CD8-positive, alpha-beta memory T cell (primary cell): ENCODE data around the gene B3GAT3. TPM values are rescaled to one million over a fixed set of nuclear protein-coding genes. Genes with fewer than 3 reads are reported as not detected.
A peak's percentile ranks its signal among the peaks of the same experiment; 100 is the strongest.
"Not testable (repeated sequence)": the region's sequence is repeated elsewhere in the genome, so short reads cannot be mapped to it uniquely, and the experiment has no call there.

Experiments used
- CTCF ChIA-PET: fragments of 350-600 bp; sonication (Branson Sonifier 250); formaldehyde crosslinking; loops from one replicate; lab custom pipeline; 2021; ENCODE audit warnings: antibody characterized with exemption; lab: Charles Lee
- POLR2A ChIA-PET: fragments of 350-600 bp; sonication (Branson Sonifier 250); formaldehyde crosslinking; loops from one replicate; lab custom pipeline; 2021; ENCODE audit warnings: antibody characterized with exemption; lab: Charles Lee
- DNase-seq, 5 donors: peaks; one replicate each; pipeline versions ENCODE4 v3.0.0 to v3.0.0-alpha.2; 2020 to 2022; ENCODE audit warnings: mixed read lengths in 1 of 5
- H3K27ac ChIP-seq: one replicate; pipeline ENCODE4 v1.7.0; 2013; ENCODE audit warnings: low read depth, mild to moderate bottlenecking, low read length, moderate library complexity
- H3K27me3 ChIP-seq: 2 replicates; pipeline ENCODE4 v1.7.0; 2013; ENCODE audit warnings: low read length, mild to moderate bottlenecking; ENCODE audit not compliant: insufficient read depth, poor library complexity, severe bottlenecking
- H3K36me3 ChIP-seq: 2 replicates; pipeline ENCODE4 v1.7.0; 2013; ENCODE audit warnings: mild to moderate bottlenecking, low read length, moderate library complexity; ENCODE audit not compliant: insufficient read depth
- H3K4me1 ChIP-seq: 2 replicates; pipeline ENCODE4 v1.7.0; 2013; ENCODE audit warnings: mild to moderate bottlenecking, low read length, moderate library complexity; ENCODE audit not compliant: insufficient read depth
- H3K4me3 ChIP-seq: 2 replicates; pipeline ENCODE4 v1.7.0; 2013; ENCODE audit warnings: mild to moderate bottlenecking, low read length
- H3K9me3 ChIP-seq: 2 replicates; pipeline ENCODE4 v1.7.0; 2013; ENCODE audit warnings: mild to moderate bottlenecking, low read length
- H3K27ac Mint-ChIP-seq, 8 donors: one replicate each; pipeline ENCODE4 v1.8.0; 2020 to 2021; ENCODE audit warnings: mixed read lengths in 8 of 8, mild to moderate bottlenecking in 6 of 8, inconsistent platforms in 3 of 8, moderate library complexity in 3 of 8
- H3K27me3 Mint-ChIP-seq, 2 donors: one replicate each; pipeline ENCODE4 v1.8.0; 2020 to 2021; ENCODE audit warnings: mixed read lengths in 2 of 2, mild to moderate bottlenecking in 1 of 2, moderate library complexity in 1 of 2
- H3K36me3 Mint-ChIP-seq, 3 donors: one replicate each; pipeline ENCODE4 v1.8.0; 2020 to 2021; ENCODE audit warnings: mixed read lengths in 3 of 3, inconsistent platforms in 1 of 3, mild to moderate bottlenecking in 1 of 3
- H3K4me1 Mint-ChIP-seq, 3 donors: one replicate each; pipeline ENCODE4 v1.8.0; 2020 to 2021; ENCODE audit warnings: mixed read lengths in 3 of 3, inconsistent platforms in 1 of 3, mild to moderate bottlenecking in 1 of 3
- H3K4me3 Mint-ChIP-seq, 7 donors: one replicate each; pipeline ENCODE4 v1.8.0; 2020 to 2021; ENCODE audit warnings: mixed read lengths in 7 of 7, mild to moderate bottlenecking in 6 of 7, moderate library complexity in 4 of 7, inconsistent platforms in 2 of 7
- H3K9me3 Mint-ChIP-seq, 5 donors: one replicate each; pipeline ENCODE4 v1.8.0; 2020 to 2022; ENCODE audit warnings: mixed read lengths in 5 of 5, mild to moderate bottlenecking in 3 of 5, moderate library complexity in 2 of 5, inconsistent platforms in 1 of 5
- polyA plus RNA-seq: library from polyadenylated mRNA; unstranded; fragments of 300-500 nt; fragmentation: Illumina TruSeq; gene quantifications from one replicate; pipeline ENCODE4 v1.2.3, GENCODE V29; 2021
- total RNA-seq, 2 experiments: library from RNA; stranded (reverse); gene quantifications; one replicate each; pipeline ENCODE4 v1.2.3, GENCODE V29; 2021

The B3GAT3 gene
- total and polyA plus RNA-seq, 3 experiments from 2014 or later, result 48.9 to 68.2 (median 67.4) TPM

DNA sequence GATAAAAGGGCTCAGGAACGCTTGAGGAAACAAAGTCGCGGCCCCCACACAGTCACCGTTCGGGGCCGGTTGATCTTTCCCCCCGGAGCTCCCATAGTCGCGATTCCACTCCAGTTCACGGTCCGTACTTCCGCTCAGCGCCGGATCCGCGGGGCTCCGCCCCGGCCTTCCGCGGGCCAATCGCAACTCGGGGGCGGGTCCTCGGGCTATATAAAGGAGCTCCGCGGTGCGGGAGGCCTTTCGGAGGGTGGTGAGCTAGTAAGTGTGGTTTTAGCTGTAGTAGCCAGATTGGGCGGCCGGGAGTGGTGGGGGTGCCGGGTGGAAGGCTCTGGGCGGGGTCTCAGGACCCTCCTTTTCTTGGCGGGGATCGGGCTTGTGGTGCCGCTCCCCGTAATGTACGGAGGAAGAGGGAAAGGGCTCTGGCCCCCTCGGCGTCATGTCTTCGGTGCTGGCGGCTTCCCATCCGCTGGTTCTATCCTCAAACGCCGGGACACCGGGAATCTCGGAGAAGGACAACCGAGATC lies 43.4 kb upstream of the B3GAT3 start, which contains the start of the genes C11orf98 and CSKMT:
C11orf98 (minus strand) TSS at position 136 of the 524 bp plus-strand sequence; CDS start at position 95, 41 bp downstream.
CSKMT (plus strand) TSS at position 238 of the 524 bp plus-strand sequence. CDS start 568 bp downstream, outside the sequence.
- no peaks in the 10 kb centered on the region for H3K9me3 ChIP-seq
- peak within 1 kb of the TSS; percentile 96 to 100 (median 97) for H3K4me3 Mint-ChIP-seq
- H3K4me1 Mint-ChIP-seq, result peaks cover 33 to 53% (median 33%) of the 10 kb centered on the region in 3 donors
- H3K36me3 ChIP-seq, result peaks cover 18% of the 10 kb centered on the region
- CTCF ChIA-PET, result interaction anchor here (0.7 to 3.4 kb wide), 27 partner anchors 11 to 282 kb away, joined by 3 to 44 read pairs (median 4); partner anchors contain the start of genes EEF1G, EML3, GANAB and INTS5
- POLR2A ChIA-PET, result interaction anchor here (0.5 to 4.6 kb wide), 39 partner anchors 8 to 255 kb away, joined by 3 to 71 read pairs (median 6); partner anchors contain the start of genes B3GAT3, BSCL2, EEF1G and GANAB
- peaks cover 24% of the 10 kb centered on the region for H3K4me1 ChIP-seq
- peaks cover 0 to 49% (median 4%) of the 10 kb centered on the region in 3 donors for H3K36me3 Mint-ChIP-seq
- H3K9me3 Mint-ChIP-seq, result no peaks in the 10 kb centered on the region
- peak within 1 kb of the TSS; percentile 98 for H3K4me3 ChIP-seq
- peak within 1 kb of the TSS; percentile 94 to 99 (median 96) for H3K27ac Mint-ChIP-seq
- no peaks in the 10 kb centered on the region for H3K27me3 ChIP-seq
- DNase-seq, result peak; percentile 89 to 97 (median 94)
- peak within 1 kb of the TSS; percentile 89 for H3K27ac ChIP-seq
- H3K27me3 Mint-ChIP-seq, result peaks cover 0 to 4% of the 10 kb centered on the region in 2 donors

GRCh38 chr11:62664405-62665074 lies 42.8 kb upstream of the B3GAT3 start:
- Mint-ChIP-seq H3K9me3 (no peaks in the 10 kb centered on the region), H3K4me3 (peak overlapping the region; percentile 96 to 100 (median 97)), H3K27me3 (peaks cover 0 to 4% of the 10 kb centered on the region in 2 donors), H3K36me3 (peaks cover 0 to 48% (median 4%) of the 10 kb centered on the region in 3 donors), H3K27ac (peak overlapping the region; percentile 94 to 99 (median 96)), H3K4me1 (peaks cover 28 to 47% (median 30%) of the 10 kb centered on the region in 3 donors)
- Histone ChIP-seq H3K27ac (peak overlapping the region; percentile 89), H3K4me1 (peaks cover 21% of the 10 kb centered on the region), H3K27me3 (no peaks in the 10 kb centered on the region), H3K36me3 (peaks cover 18% of the 10 kb centered on the region), H3K9me3 (no peaks in the 10 kb centered on the region), H3K4me3 (peak overlapping the region; percentile 98)
- CTCF ChIA-PET, result interaction anchor here (0.7 to 3.4 kb wide), 27 partner anchors 10 to 281 kb away, joined by 3 to 44 read pairs (median 4); partner anchors contain the start of genes EEF1G, EML3, GANAB and INTS5
- peak in 3 of 5 donors; percentile 41 to 74 (median 47) for DNase-seq
- POLR2A ChIA-PET, result interaction anchor here (0.5 to 4.6 kb wide), 35 partner anchors 9 to 217 kb away, joined by 3 to 71 read pairs (median 7); partner anchors contain the start of genes B3GAT3, BSCL2, EEF1G and GANAB

GRCh38 chr11:62656796-62657429 lies 35.1 kb upstream of the B3GAT3 start:
- POLR2A ChIA-PET, result interaction anchor here (1.0 to 2.7 kb wide), 2 partner anchors 8 to 70 kb away, joined by 3 to 18 read pairs; partner anchors contain the start of genes C11orf98, CSKMT and HNRNPUL2
- H3K4me1 Mint-ChIP-seq, result peaks cover 12 to 18% (median 15%) of the 10 kb centered on the region in 3 donors
- peaks cover 0 to 7% of the 10 kb centered on the region in 2 donors for H3K27me3 Mint-ChIP-seq
- Histone ChIP-seq H3K36me3 (no peaks in the 10 kb centered on the region), H3K27me3 (no peaks in the 10 kb centered on the region), H3K4me3 (no peak overlapping the region), H3K4me1 (peaks cover 8% of the 10 kb centered on the region), H3K9me3 (no peaks in the 10 kb centered on the region), H3K27ac (no peak overlapping the region)
- peak overlapping the region in 2 of 7 donors; percentile 47 to 54 for H3K4me3 Mint-ChIP-seq
- DNase-seq, result no peak
- H3K9me3 Mint-ChIP-seq, result peaks cover 0 to 3% (median 0%) of the 10 kb centered on the region in 5 donors
- peak overlapping the region in 1 of 8 donors; percentile 42 for H3K27ac Mint-ChIP-seq
- CTCF ChIA-PET, result interaction anchor here (1.7 kb wide), 1 partner anchor 65 kb away, joined by 4 read pairs; no protein-coding TSS in a partner anchor
- H3K36me3 Mint-ChIP-seq, result peaks cover 0 to 10% (median 0%) of the 10 kb centered on the region in 3 donors

- Histone ChIP-seq H3K36me3 (peaks cover 2% of the 10 kb centered on the region), H3K4me1 (peaks cover 15% of the 10 kb centered on the region), H3K4me3 (no peak overlapping the region), H3K27me3 (no peaks in the 10 kb centered on the region), H3K9me3 (no peaks in the 10 kb centered on the region), H3K27ac (no peak overlapping the region)
- ChIA-PET POLR2A (interaction anchor here (1.3 to 2.7 kb wide), 3 partner anchors 8 to 11 kb away, joined by 3 to 18 read pairs (median 10); partner anchors contain the start of genes C11orf98, CSKMT and GANAB), CTCF (interaction anchor here (1.2 to 3.6 kb wide), 7 partner anchors 8 to 260 kb away, joined by 3 to 27 read pairs (median 5); partner anchors contain the start of genes C11orf98, CSKMT, GANAB and LBHD1)
- H3K9me3 Mint-ChIP-seq, result peaks cover 0 to 3% (median 0%) of the 10 kb centered on the region in 5 donors
- H3K27me3 Mint-ChIP-seq, result peaks cover 0 to 7% of the 10 kb centered on the region in 2 donors
- H3K36me3 Mint-ChIP-seq, result peaks cover 0 to 17% (median 3%) of the 10 kb centered on the region in 3 donors
- peak overlapping the region in 6 of 7 donors; percentile 46 to 80 (median 53) for H3K4me3 Mint-ChIP-seq
- DNase-seq, result no peak
- H3K4me1 Mint-ChIP-seq, result peaks cover 15 to 29% (median 20%) of the 10 kb centered on the region in 3 donors
- peak overlapping the region in 5 of 8 donors; percentile 47 to 83 (median 78) for H3K27ac Mint-ChIP-seq
Observed at GRCh38 chr11:62654297-62654696, 32.5 kb upstream of the B3GAT3 start.

- H3K27ac Mint-ChIP-seq, result peak overlapping the region; percentile 80 to 97 (median 86)
- Histone ChIP-seq H3K4me1 (peaks cover 15% of the 10 kb centered on the region), H3K9me3 (no peaks in the 10 kb centered on the region), H3K36me3 (peaks cover 11% of the 10 kb centered on the region), H3K27me3 (no peaks in the 10 kb centered on the region), H3K27ac (peak overlapping the region; percentile 87), H3K4me3 (peak overlapping the region; percentile 83)
- DNase-seq, result peak in 1 of 5 donors; percentile 65
- ChIA-PET POLR2A (interaction anchor here (0.6 to 1.4 kb wide), 12 partner anchors 13 to 213 kb away, joined by 3 to 52 read pairs (median 4); partner anchors contain the start of genes B3GAT3, C11orf98, CSKMT and LBHD1), CTCF (interaction anchor here (1.0 to 3.6 kb wide), 6 partner anchors 12 to 227 kb away, joined by 3 to 27 read pairs (median 4); partner anchors contain the start of genes C11orf98, CSKMT and TUT1)
- H3K9me3 Mint-ChIP-seq, result peaks cover 0 to 3% (median 0%) of the 10 kb centered on the region in 5 donors
- peaks cover 15 to 29% (median 20%) of the 10 kb centered on the region in 3 donors for H3K4me1 Mint-ChIP-seq
- H3K27me3 Mint-ChIP-seq, result peaks cover 0 to 7% of the 10 kb centered on the region in 2 donors
- peaks cover 0 to 33% (median 3%) of the 10 kb centered on the region in 3 donors for H3K36me3 Mint-ChIP-seq
- peak overlapping the region; percentile 85 to 95 (median 91) for H3K4me3 Mint-ChIP-seq
Observed at GRCh38 chr11:62652161-62653006, 30.6 kb upstream of the B3GAT3 start.

DNA sequence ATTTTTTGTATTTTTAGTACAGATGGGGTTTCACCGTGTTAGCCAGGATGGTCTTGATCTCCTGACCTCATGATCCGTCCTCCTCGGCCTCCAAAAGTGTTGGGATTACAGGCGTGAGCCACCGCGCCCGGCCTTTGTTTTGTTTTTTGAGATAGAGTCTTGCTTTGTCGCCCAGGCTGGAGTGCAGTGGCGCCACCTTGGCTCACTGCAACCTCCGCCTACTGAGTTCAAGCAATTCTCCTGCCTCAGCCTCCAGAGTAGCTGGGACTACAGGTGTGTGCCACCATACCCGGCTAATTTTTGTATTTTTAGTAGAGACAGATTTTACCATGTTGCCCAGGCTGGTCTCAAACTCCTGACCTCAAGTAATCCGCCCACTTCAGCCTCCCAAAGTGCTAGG lies 28.5 kb upstream of the B3GAT3 start:
- Mint-ChIP-seq H3K4me1 (peaks cover 25 to 43% (median 33%) of the 10 kb centered on the region in 3 donors), H3K4me3 (peak overlapping the region in 2 of 7 donors; percentile 60 to 63), H3K36me3 (peaks cover 0 to 43% (median 3%) of the 10 kb centered on the region in 3 donors), H3K27ac (peak overlapping the region in 3 of 8 donors; percentile 50 to 83 (median 60))
- H3K9me3 ChIP-seq, H3K9me3 Mint-ChIP-seq, H3K27ac ChIP-seq, H3K27me3 ChIP-seq, H3K27me3 Mint-ChIP-seq, H3K4me3 ChIP-seq, DNase-seq: not testable (repeated sequence)
- CTCF ChIA-PET, result interaction anchor here (1.1 to 2.3 kb wide), 3 partner anchors 15 to 59 kb away, joined by 3 to 9 read pairs (median 3); partner anchors contain the start of genes C11orf98 and CSKMT
- H3K36me3 ChIP-seq, result peaks cover 11% of the 10 kb centered on the region
- H3K4me1 ChIP-seq, result peaks cover 28% of the 10 kb centered on the region
- POLR2A ChIA-PET, result interaction anchor here (1.0 to 1.7 kb wide), 2 partner anchors 14 to 59 kb away, joined by 5 to 7 read pairs; partner anchors contain the start of genes C11orf98, CSKMT and TUT1
